OCI-LY1 (cell line): Measurements from ENCODE around the gene SLC49A3.
"Not testable (repeated sequence)": the region's sequence is repeated elsewhere in the genome, so short reads cannot be mapped to it uniquely, and the experiment has no call there.

Source experiments
- H2AFZ ChIP-seq: fragments of 200-600 bp; sonication (generic), shearing (Covaris generic); 2 replicates; pipeline ENCODE4 v1.6.0; 2014; ENCODE audit warnings: antibody characterized with exemption, mild to moderate bottlenecking, low read length
- H3F3A ChIP-seq: fragments of 200-600 bp; sonication (generic), shearing (Covaris generic); 2 replicates; pipeline ENCODE4 v1.6.0; 2014; ENCODE audit warnings: mild to moderate bottlenecking, antibody characterized with exemption, low read length, moderate library complexity; ENCODE audit not compliant: insufficient read depth
- H3K27ac ChIP-seq: fragments of 200-600 bp; sonication (generic); 2 replicates; pipeline ENCODE4 v1.5.1; 2014; ENCODE audit warnings: low read length, mixed run types, mild to moderate bottlenecking, low read depth; ENCODE audit not compliant: poor library complexity, severe bottlenecking
- H3K27me3 ChIP-seq: fragments of 200-600 bp; sonication (generic); 2 replicates; pipeline ENCODE4 v1.6.0; 2014; ENCODE audit warnings: antibody characterized with exemption, mild to moderate bottlenecking, low read length, moderate library complexity; ENCODE audit not compliant: insufficient read depth
- H3K36me3 ChIP-seq: fragments of 200-600 bp; sonication (generic); 2 replicates; pipeline ENCODE4 v1.6.1; 2014; ENCODE audit warnings: mild to moderate bottlenecking, antibody characterized with exemption, low read length, moderate library complexity, mixed read lengths; ENCODE audit not compliant: insufficient read depth
- H3K4me1 ChIP-seq: fragments of 200-600 bp; sonication (generic); 2 replicates; pipeline ENCODE4 v1.5.1; 2014; ENCODE audit warnings: mild to moderate bottlenecking, low read length, moderate library complexity; ENCODE audit not compliant: insufficient read depth, severe bottlenecking
- H3K4me2 ChIP-seq: fragments of 200-600 bp; sonication (generic), shearing (Covaris generic); 2 replicates; pipeline ENCODE4 v1.6.1; 2014; ENCODE audit warnings: low read length
- H3K4me3 ChIP-seq: fragments of 200-600 bp; sonication (generic); 2 replicates; pipeline ENCODE4 v1.5.1; 2014; ENCODE audit warnings: low read length, low read depth, mild to moderate bottlenecking, mixed read lengths; ENCODE audit not compliant: poor library complexity, severe bottlenecking
- H3K79me2 ChIP-seq: fragments of 200-600 bp; shearing (Covaris generic); 2 replicates; pipeline ENCODE4 v1.6.1; 2016; ENCODE audit warnings: mixed run types, low read length, mixed read lengths; ENCODE audit not compliant: insufficient read depth
- H3K9ac ChIP-seq: fragments of 200-600 bp; sonication (generic), shearing (Covaris generic); 2 replicates; pipeline ENCODE4 v1.6.1; 2014; ENCODE audit warnings: mild to moderate bottlenecking, low read length, mixed read lengths
- H3K9me2 ChIP-seq: fragments of 200-600 bp; sonication (generic), shearing (Covaris generic); 2 replicates; pipeline ENCODE4 v1.6.1; 2014; ENCODE audit warnings: low read depth, mild to moderate bottlenecking, low read length, mixed read lengths
- H3K9me3 ChIP-seq: fragments of 200-600 bp; shearing (Covaris generic); 2 replicates; pipeline ENCODE4 v1.6.1; 2014; ENCODE audit warnings: low read length, mixed read lengths
- H4K20me1 ChIP-seq: fragments of 200-600 bp; sonication (generic), shearing (Covaris generic); 2 replicates; pipeline ENCODE4 v1.6.0; 2016; ENCODE audit warnings: mild to moderate bottlenecking, low read length; ENCODE audit not compliant: insufficient read depth
- EZH2 ChIP-seq: fragments of 200-600 bp; sonication (generic), shearing (Covaris generic); IDR thresholded peaks from 2 replicates; pipeline ENCODE4 v1.8.0; 2017; ENCODE audit warnings: borderline replicate concordance, mixed run types, mild to moderate bottlenecking, antibody characterized with exemption, low read length, moderate library complexity, mixed read lengths
- TF ChIP-seq, protein P1 (sequence below): fragments of 200-600 bp; sonication (generic), shearing (Covaris generic); IDR thresholded peaks from 2 replicates; pipeline ENCODE4 v1.5.1; 2017; ENCODE audit warnings: mild to moderate bottlenecking, antibody characterized with exemption, low read length, moderate library complexity, mixed read lengths

The SLC49A3 gene

DNA sequence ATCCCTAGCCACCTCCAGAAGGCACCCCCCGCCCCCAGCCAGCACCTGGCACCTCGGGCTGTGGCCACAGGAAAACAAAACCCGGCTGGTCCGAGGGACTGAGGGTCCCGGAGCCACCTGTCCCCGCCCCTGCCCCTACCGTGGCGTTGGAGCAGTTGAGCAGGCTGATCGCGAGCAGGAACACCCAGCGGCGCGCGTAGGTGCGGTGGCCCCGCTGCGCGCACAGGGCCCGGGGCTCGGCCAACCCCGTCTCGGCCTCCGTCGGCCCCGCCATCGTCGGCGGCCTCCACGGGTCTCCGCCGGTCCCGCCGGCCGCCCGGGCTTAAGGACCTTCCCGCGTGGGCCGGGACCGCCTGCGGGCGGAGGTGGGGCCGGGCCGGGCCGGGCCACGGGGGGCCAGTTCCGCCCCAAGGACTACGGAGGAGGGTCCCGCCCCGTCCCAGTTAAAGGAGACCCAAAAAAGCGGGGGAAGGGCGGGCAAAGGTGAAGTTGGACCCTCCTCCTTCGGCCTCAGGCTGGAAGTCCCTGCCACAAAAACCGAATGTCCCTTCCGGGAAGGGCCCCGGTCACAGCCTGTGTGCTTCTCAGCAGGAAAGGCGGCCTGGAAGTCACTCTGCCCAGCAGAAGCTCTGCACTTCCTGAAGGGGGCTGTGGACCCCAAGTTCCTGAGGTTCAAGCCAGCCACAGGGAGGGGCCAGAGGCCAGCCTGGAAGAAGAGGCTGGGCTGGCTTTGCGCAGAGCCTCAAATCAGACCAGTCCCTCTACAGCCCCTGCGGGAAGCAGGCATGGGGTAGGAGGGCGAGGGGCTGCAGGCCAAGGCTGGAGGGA, at the start of gene SLC49A3:
Gene SLC49A3 (minus strand): TSS at position 298 of the 828 bp plus-strand sequence. CDS start 24 bp downstream, at position 274.
- H3K9me3 ChIP-seq: no peaks in the 10 kb centered on the region
- no peak within 1 kb of the TSS for H3K4me3 ChIP-seq
- H4K20me1 ChIP-seq: no peaks in the 10 kb centered on the region
- H2AFZ ChIP-seq: no peak within 1 kb of the TSS
- H3K27ac ChIP-seq: no peak within 1 kb of the TSS
- no peaks in the 10 kb centered on the region for H3K4me1 ChIP-seq
- no peak for TF ChIP-seq EZH2
- TF ChIP-seq, protein P1, sequence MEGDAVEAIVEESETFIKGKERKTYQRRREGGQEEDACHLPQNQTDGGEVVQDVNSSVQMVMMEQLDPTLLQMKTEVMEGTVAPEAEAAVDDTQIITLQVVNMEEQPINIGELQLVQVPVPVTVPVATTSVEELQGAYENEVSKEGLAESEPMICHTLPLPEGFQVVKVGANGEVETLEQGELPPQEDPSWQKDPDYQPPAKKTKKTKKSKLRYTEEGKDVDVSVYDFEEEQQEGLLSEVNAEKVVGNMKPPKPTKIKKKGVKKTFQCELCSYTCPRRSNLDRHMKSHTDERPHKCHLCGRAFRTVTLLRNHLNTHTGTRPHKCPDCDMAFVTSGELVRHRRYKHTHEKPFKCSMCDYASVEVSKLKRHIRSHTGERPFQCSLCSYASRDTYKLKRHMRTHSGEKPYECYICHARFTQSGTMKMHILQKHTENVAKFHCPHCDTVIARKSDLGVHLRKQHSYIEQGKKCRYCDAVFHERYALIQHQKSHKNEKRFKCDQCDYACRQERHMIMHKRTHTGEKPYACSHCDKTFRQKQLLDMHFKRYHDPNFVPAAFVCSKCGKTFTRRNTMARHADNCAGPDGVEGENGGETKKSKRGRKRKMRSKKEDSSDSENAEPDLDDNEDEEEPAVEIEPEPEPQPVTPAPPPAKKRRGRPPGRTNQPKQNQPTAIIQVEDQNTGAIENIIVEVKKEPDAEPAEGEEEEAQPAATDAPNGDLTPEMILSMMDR: no peak
- no peaks in the 10 kb centered on the region for H3K79me2 ChIP-seq
- H3K9ac ChIP-seq: no peak within 1 kb of the TSS
- no peaks in the 10 kb centered on the region for H3K27me3 ChIP-seq
- no peaks in the 10 kb centered on the region for H3K9me2 ChIP-seq
- H3K4me2 ChIP-seq: no peak within 1 kb of the TSS
- no peaks in the 10 kb centered on the region for H3K36me3 ChIP-seq
- no peaks in the 10 kb centered on the region for H3F3A ChIP-seq

- not testable (repeated sequence) for H3K9ac ChIP-seq, H4K20me1 ChIP-seq, H2AFZ ChIP-seq, H3K9me3 ChIP-seq, H3K9me2 ChIP-seq, H3K4me1 ChIP-seq, H3K4me3 ChIP-seq, H3F3A ChIP-seq, H3K27me3 ChIP-seq, H3K27ac ChIP-seq, H3K4me2 ChIP-seq, H3K79me2 ChIP-seq
- H3K36me3 ChIP-seq: peaks cover 41% of the 10 kb centered on the region
Observed at GRCh38 chr4:736561-736960, 47.6 kb upstream of the SLC49A3 start.

DNA sequence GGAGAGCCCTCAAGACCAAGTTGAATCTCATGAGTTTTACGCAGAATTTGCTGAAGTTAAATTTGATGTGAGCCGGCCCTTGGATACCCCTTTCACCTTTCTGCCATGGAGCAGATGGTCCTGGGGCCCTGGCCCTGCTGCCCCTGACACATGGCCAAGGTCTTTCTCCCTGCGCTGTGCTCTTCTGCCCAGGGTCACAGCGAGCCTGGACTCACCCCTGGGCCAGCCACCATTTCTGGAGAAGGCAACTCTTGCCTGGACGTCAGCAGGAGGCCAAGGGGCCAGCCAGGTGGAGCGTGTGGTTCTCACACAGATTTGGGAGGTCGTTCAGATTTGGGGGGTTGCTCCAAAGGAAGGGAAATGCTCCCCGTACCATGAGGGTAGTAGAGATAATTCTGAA, 46.6 kb upstream of the SLC49A3 start:
- no peaks in the 10 kb centered on the region for H3F3A ChIP-seq
- no peaks in the 10 kb centered on the region for H3K9me2 ChIP-seq
- H3K4me1 ChIP-seq: no peaks in the 10 kb centered on the region
- no peak overlapping the region for H2AFZ ChIP-seq
- H3K79me2 ChIP-seq: no peaks in the 10 kb centered on the region
- H3K4me2 ChIP-seq: no peak overlapping the region
- TF ChIP-seq, protein P1: no peak
- no peak for TF ChIP-seq EZH2
- no peaks in the 10 kb centered on the region for H3K9me3 ChIP-seq
- H3K27me3 ChIP-seq: no peaks in the 10 kb centered on the region
- no peak overlapping the region for H3K27ac ChIP-seq
- H4K20me1 ChIP-seq: no peaks in the 10 kb centered on the region
- H3K9ac ChIP-seq: no peak overlapping the region
- no peak overlapping the region for H3K4me3 ChIP-seq
- H3K36me3 ChIP-seq: peaks cover 48% of the 10 kb centered on the region

DNA sequence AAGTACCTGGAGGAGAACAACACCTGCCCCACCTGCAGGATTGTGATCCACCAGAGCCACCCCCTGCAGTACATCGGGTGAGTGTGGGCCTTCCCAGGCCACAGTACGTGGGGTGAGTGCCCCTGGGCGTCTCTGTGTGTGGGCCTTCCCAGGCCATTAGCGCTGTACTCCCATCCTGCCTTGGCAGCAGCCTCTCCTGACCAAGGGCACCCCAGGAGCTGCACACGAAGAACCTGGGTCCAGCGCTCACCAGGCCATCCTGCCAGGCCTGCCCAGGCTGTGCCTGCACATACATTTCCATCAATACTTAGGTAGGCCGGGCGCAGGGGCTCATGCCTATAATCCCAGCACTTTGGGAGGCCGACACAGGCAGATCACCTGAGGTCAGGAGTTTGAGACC, 46.0 kb upstream of the SLC49A3 start:
- Histone ChIP-seq H3F3A (no peaks in the 10 kb centered on the region), H3K27ac (no peak overlapping the region), H2AFZ (no peak overlapping the region), H4K20me1 (no peaks in the 10 kb centered on the region), H3K4me2 (no peak overlapping the region), H3K27me3 (no peaks in the 10 kb centered on the region), H3K9ac (no peak overlapping the region), H3K4me1 (no peaks in the 10 kb centered on the region), H3K4me3 (no peak overlapping the region), H3K9me2 (no peaks in the 10 kb centered on the region), H3K9me3 (no peaks in the 10 kb centered on the region), H3K79me2 (no peaks in the 10 kb centered on the region), H3K36me3 (peaks cover 48% of the 10 kb centered on the region)
- no peak for TF ChIP-seq EZH2
- TF ChIP-seq, protein P1: no peak
